GM12878 (cell line): ENCODE data around the gene SDF4. TPM values are rescaled to one million over a fixed set of nuclear protein-coding genes. Genes with fewer than 3 reads are reported as not detected.

ENCODE experiments used
- ATAC-seq: fragments of 200-7000 bp; cut with Tn5 transposase; 3 replicates; pipeline ENCODE4 v1.9.1; 2020; ENCODE audit warnings: mild to moderate bottlenecking, moderate library complexity
- BruUV-seq: library from RNA; stranded (reverse); fragments of 400-500 nt; replicated peaks from 2 replicates; lab custom pipeline; 2021; lab: Mats Ljungman, UMichigan
- CTCF ChIA-PET: fragments of 300-600 bp; sonication (Branson Sonifier 250); formaldehyde crosslinking; extraction: SDS; loops from one replicate; lab custom pipeline; 2021; ENCODE audit warnings: inconsistent platforms; lab: Yijun Ruan, JAX
- POLR2A ChIA-PET: fragments of 350-600 bp; formaldehyde crosslinking; extraction: SDS; loops from one replicate; lab custom pipeline; 2021; ENCODE audit warnings: inconsistent platforms; lab: Charles Lee
- RAD21 ChIA-PET: fragments of 300-600 bp; sonication (Branson Sonifier 250); formaldehyde crosslinking; loops from one replicate; lab custom pipeline; 2023; ENCODE audit warnings: antibody characterized with exemption; ENCODE audit not compliant: unreplicated experiment; lab: Charles Lee
- SMC1A ChIA-PET: fragments of 300-600 bp; sonication (Branson Sonifier 250); formaldehyde crosslinking; loops from one replicate; lab custom pipeline; 2023; ENCODE audit not compliant: unreplicated experiment, uncharacterized antibody; lab: Charles Lee
- DNase-seq: peaks from one replicate; pipeline ENCODE4 v3.0.0-alpha.2; 2011; ENCODE audit warnings: low read depth, low spot score
- FAIRE-seq: peaks from 3 replicates; lab custom pipeline; 2011; peaks lifted over from hg19 to GRCh38; lab: Jason Lieb, UNC
- H2AFZ ChIP-seq: 2 replicates; pipeline ENCODE4 v1.6.0; 2011; ENCODE audit warnings: low read depth, low read length, control low read depth; ENCODE audit not compliant: control insufficient read depth
- H3K27ac ChIP-seq: 2 replicates; pipeline ENCODE4 v1.5.1; 2011; ENCODE audit warnings: control low read depth; ENCODE audit not compliant: control insufficient read depth, insufficient read depth
- H3K27me3 ChIP-seq, 2 experiments: replicated peaks in 1 of 2; 2 replicates each; pipeline versions ENCODE4 v1.6.0 to v1.6.1; 2011; ENCODE audit warnings: low read length in 1 of 2; ENCODE audit not compliant: control insufficient read depth in 2 of 2, insufficient read depth in 2 of 2
- H3K36me3 ChIP-seq, 2 experiments: 2 replicates each; pipeline ENCODE4 v1.5.1; 2011; ENCODE audit warnings: low read length in 1 of 2; ENCODE audit not compliant: control insufficient read depth in 2 of 2, insufficient read depth in 2 of 2
- H3K4me1 ChIP-seq: 2 replicates; pipeline ENCODE4 v1.6.1; 2011; ENCODE audit warnings: mild to moderate bottlenecking, low read length, moderate library complexity, mixed read lengths; ENCODE audit not compliant: control insufficient read depth, insufficient read depth
- H3K4me2 ChIP-seq: 2 replicates; pipeline ENCODE4 v1.6.0; 2011; ENCODE audit warnings: control low read depth; ENCODE audit not compliant: control insufficient read depth, insufficient read depth
- H3K4me3 ChIP-seq: fragments of 200-600 bp; sonication (generic); 2 replicates; pipeline ENCODE4 v1.5.1; 2016
- H3K79me2 ChIP-seq: 2 replicates; pipeline ENCODE4 v1.6.0; 2011; ENCODE audit warnings: low read length; ENCODE audit not compliant: control insufficient read depth, insufficient read depth
- H3K9ac ChIP-seq: 2 replicates; pipeline ENCODE4 v1.8.0; 2011; ENCODE audit warnings: low read length, control low read depth, mixed read lengths; ENCODE audit not compliant: control insufficient read depth, insufficient read depth
- H3K9me3 ChIP-seq: replicated peaks from 3 replicates; pipeline ENCODE4 v1.5.1; 2011; ENCODE audit warnings: mild to moderate bottlenecking, low read length; ENCODE audit not compliant: control insufficient read depth, insufficient read depth
- H4K20me1 ChIP-seq: 2 replicates; pipeline ENCODE4 v1.6.0; 2011; ENCODE audit not compliant: control insufficient read depth, insufficient read depth
- DPF2 ChIP-seq: fragments of 450-650 bp; IDR thresholded peaks from 2 replicates; pipeline ENCODE4 v1.6.1; 2017; ENCODE audit warnings: mild to moderate bottlenecking
- EZH2 ChIP-seq: IDR thresholded peaks from 2 replicates; pipeline ENCODE4 v1.6.1; 2012; ENCODE audit warnings: low read depth, mild to moderate bottlenecking, control low read depth, inconsistent platforms, low read length, borderline replicate concordance; ENCODE audit not compliant: control insufficient read depth
- KDM1A ChIP-seq: fragments of 200-600 bp; sonication (generic); IDR thresholded peaks from 2 replicates; pipeline ENCODE4 v1.6.1; 2016; ENCODE audit warnings: borderline replicate concordance
- MTA2 ChIP-seq: fragments of 450-650 bp; IDR thresholded peaks from 2 replicates; pipeline ENCODE4 v1.6.1; 2016; ENCODE audit warnings: low read depth, mild to moderate bottlenecking, moderate library complexity
- PBX3 ChIP-seq: IDR thresholded peaks from 2 replicates; pipeline ENCODE4 v1.6.1; 2011; ENCODE audit warnings: mild to moderate bottlenecking, low read depth, low read length, moderate library complexity; ENCODE audit not compliant: insufficient replicate concordance
- SRF ChIP-seq, 2 experiments: IDR thresholded peaks; 2 replicates each; pipeline ENCODE4 v1.6.1; 2011; ENCODE audit warnings: low read depth in 2 of 2, low read length in 2 of 2, mild to moderate bottlenecking in 1 of 2, moderate library complexity in 1 of 2
- TBL1XR1 ChIP-seq: IDR thresholded peaks from 2 replicates; pipeline ENCODE4 v1.6.1; 2012; ENCODE audit warnings: low read depth, low read length, improper control_type of control experiment
- ZBED1 ChIP-seq: IDR thresholded peaks from 2 replicates; pipeline ENCODE4 v1.6.1; 2016; ENCODE audit warnings: borderline replicate concordance
- ZNF207 ChIP-seq: fragments of 450-650 bp; IDR thresholded peaks from 2 replicates; pipeline ENCODE4 v1.6.1; 2014; ENCODE audit warnings: antibody characterized with exemption, mild to moderate bottlenecking, borderline replicate concordance
- ZNF24 ChIP-seq: fragments of 450-650 bp; IDR thresholded peaks from 2 replicates; pipeline ENCODE4 v1.6.1; 2017; ENCODE audit warnings: antibody characterized with exemption, mild to moderate bottlenecking
- ZZZ3 ChIP-seq: IDR thresholded peaks from 2 replicates; pipeline ENCODE4 v1.6.1; 2011; ENCODE audit warnings: low read depth; ENCODE audit not compliant: control insufficient read depth, insufficient read length
- WGBS: methylation state at CpG from one replicate; pipeline ENCODE4 v1.1.6; 2016; ENCODE audit warnings: low lambda C conversion rate; ENCODE audit not compliant: insufficient replicate concordance, insufficient coverage; ENCODE audit errors: missing lambda C conversion rate; 5-methylcytosine and 5-hydroxymethylcytosine counted together
- in situ Hi-C: fragments of 300-500 bp; cut with MboI; formaldehyde crosslinking; loops from 9 replicates; pipeline ENCODE4 v1.14.3; 2018; ENCODE audit warnings: mixed read lengths
- intact Hi-C: fragments of 100-400 bp; cut with micrococcal nuclease; formaldehyde crosslinking; loops from one replicate; pipeline ENCODE4 v1.14.2; 2022; ENCODE audit not compliant: unreplicated experiment
- polyA plus RNA-seq, 11 experiments: library from polyadenylated mRNA; depleted of rRNA in 4 of 11; unstranded in 6 of 11; stranded (reverse) in 5 of 11; fragments of >200 nt; fragmentation: Nextera tagmentation in 4 of 11; fragmentation: Illumina TruSeq in 1 of 11; extraction: Ambion mirVana in 4 of 11; extraction: Trizol in 1 of 11; gene quantifications; 1 replicate in 1 of 11; 2 replicates in 10 of 11; pipeline versions ENCODE4 v1.2.1 to v1.2.3, GENCODE V29; 2011 to 2016; ENCODE audit warnings: inconsistent platforms in 2 of 11, missing spikeins in 2 of 11, low read depth in 1 of 11
- total RNA-seq, 4 experiments: library from RNA; depleted of rRNA in 3 of 4; stranded (reverse); fragments of >200 nt in 3 of 4; fragmentation: Illumina TruSeq in 1 of 4; extraction: Trizol in 1 of 4; gene quantifications; 2 replicates each; pipeline versions ENCODE4 v1.2.1 to v1.2.3, GENCODE V29; 2013 to 2021
- TF ChIP-seq, protein P1 (sequence below): fragments of 450-650 bp; conservative IDR thresholded peaks from 2 replicates; pipeline ENCODE4 v1.6.1; 2017; ENCODE audit warnings: mild to moderate bottlenecking, moderate library complexity
- TF ChIP-seq, protein P2 (sequence below): fragments of 450-650 bp; formaldehyde crosslinking; IDR thresholded peaks from 2 replicates; pipeline ENCODE4 v1.4.0; 2020; ENCODE audit warnings: mild to moderate bottlenecking, moderate library complexity

The SDF4 gene
- total and polyA plus RNA-seq, 10 of the 15 experiments (the other 5 are each of a cell fraction or from before 2014, with no cell fraction given): 0.44 to 97.2 (median 40.2) TPM

DNA sequence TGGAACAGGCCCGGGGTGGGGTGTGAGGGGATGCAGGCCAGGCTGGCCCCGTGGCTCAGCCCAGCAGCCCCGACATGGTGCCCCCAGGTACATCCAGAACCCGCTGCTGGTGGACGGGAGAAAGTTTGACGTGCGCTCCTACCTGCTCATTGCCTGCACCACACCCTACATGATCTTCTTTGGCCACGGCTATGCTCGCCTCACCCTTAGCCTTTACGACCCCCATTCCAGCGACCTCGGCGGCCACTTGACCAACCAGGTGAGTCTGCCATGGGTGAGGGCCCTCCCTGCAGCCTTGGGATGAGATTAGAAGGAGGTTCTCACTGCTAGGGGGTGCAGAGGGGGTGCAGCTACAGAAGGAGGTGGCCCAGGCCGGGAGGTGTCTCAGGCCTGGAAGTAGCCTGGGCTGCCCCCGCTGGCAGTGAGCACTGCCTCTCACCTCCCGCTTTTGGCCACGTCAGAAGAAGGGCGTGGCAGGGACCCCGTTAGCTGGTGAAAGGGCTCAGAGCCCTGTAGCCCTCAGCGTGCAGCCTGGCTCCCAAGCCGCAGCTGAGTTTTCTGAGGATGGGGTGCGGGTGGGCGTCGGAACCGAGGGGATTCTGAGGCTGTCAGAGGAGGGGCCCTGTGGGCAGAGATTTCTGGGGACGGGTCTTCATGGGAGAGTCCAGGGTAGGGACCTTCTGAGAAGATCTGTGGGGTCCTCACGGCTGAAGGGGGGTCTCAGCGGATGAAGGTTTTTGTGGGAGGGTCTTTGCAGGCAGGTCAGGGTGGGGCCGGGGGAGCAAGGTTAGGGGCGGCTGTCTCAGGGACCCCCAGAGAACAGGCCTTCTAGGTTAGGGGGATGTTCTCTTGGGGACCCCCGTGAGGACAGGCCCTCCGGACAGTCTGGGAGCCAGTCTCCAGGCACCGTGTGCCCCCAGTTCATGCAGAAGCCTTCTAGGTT is 47.7 kb downstream of the SDF4 start:
- Histone ChIP-seq H3K9me3 (no peaks in the 10 kb centered on the region), H3K4me2 (no peak overlapping the region), H3K4me3 (no peak overlapping the region), H3K9ac (no peak overlapping the region), H2AFZ (no peak overlapping the region), H3K27me3 (no peaks in the 10 kb centered on the region; a peak in 1 of 4 replicates), H3K4me1 (no peaks in the 10 kb centered on the region), H3K36me3 (no peaks in the 10 kb centered on the region), H4K20me1 (no peaks in the 10 kb centered on the region), H3K27ac (no peak overlapping the region), H3K79me2 (no peaks in the 10 kb centered on the region)
- FAIRE-seq (no peak), DNase-seq (no peak), ATAC-seq (no peak; the same call in 2 of the 3 replicates)
- CTCF ChIA-PET: no interaction called here
- SMC1A ChIA-PET: no interaction called here
- BruUV-seq: no TSS peak
- intact Hi-C loops: no loop called here
- 46% methylated on average over 24 of the region's 33 CpGs for WGBS
- POLR2A ChIA-PET: no interaction called here
- RAD21 ChIA-PET: no interaction called here
- in situ Hi-C loops: no loop called here
- TF ChIP-seq ZNF24 (no peak), ZBED1 (no peak), TBL1XR1 (no peak), SRF (IDR thresholded peaks at IDR 0.05; ENCODE audit: low read depth in 2 of 2, low read length in 2 of 2) (no peak), ZNF207 (no peak), ZZZ3 (no peak), MTA2 (no peak), PBX3 (no peak), KDM1A (no peak), DPF2 (no peak), EZH2 (no peak)
- TF ChIP-seq, protein P1, sequence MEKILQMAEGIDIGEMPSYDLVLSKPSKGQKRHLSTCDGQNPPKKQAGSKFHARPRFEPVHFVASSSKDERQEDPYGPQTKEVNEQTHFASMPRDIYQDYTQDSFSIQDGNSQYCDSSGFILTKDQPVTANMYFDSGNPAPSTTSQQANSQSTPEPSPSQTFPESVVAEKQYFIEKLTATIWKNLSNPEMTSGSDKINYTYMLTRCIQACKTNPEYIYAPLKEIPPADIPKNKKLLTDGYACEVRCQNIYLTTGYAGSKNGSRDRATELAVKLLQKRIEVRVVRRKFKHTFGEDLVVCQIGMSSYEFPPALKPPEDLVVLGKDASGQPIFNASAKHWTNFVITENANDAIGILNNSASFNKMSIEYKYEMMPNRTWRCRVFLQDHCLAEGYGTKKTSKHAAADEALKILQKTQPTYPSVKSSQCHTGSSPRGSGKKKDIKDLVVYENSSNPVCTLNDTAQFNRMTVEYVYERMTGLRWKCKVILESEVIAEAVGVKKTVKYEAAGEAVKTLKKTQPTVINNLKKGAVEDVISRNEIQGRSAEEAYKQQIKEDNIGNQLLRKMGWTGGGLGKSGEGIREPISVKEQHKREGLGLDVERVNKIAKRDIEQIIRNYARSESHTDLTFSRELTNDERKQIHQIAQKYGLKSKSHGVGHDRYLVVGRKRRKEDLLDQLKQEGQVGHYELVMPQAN: no peak
- TF ChIP-seq, protein P2, sequence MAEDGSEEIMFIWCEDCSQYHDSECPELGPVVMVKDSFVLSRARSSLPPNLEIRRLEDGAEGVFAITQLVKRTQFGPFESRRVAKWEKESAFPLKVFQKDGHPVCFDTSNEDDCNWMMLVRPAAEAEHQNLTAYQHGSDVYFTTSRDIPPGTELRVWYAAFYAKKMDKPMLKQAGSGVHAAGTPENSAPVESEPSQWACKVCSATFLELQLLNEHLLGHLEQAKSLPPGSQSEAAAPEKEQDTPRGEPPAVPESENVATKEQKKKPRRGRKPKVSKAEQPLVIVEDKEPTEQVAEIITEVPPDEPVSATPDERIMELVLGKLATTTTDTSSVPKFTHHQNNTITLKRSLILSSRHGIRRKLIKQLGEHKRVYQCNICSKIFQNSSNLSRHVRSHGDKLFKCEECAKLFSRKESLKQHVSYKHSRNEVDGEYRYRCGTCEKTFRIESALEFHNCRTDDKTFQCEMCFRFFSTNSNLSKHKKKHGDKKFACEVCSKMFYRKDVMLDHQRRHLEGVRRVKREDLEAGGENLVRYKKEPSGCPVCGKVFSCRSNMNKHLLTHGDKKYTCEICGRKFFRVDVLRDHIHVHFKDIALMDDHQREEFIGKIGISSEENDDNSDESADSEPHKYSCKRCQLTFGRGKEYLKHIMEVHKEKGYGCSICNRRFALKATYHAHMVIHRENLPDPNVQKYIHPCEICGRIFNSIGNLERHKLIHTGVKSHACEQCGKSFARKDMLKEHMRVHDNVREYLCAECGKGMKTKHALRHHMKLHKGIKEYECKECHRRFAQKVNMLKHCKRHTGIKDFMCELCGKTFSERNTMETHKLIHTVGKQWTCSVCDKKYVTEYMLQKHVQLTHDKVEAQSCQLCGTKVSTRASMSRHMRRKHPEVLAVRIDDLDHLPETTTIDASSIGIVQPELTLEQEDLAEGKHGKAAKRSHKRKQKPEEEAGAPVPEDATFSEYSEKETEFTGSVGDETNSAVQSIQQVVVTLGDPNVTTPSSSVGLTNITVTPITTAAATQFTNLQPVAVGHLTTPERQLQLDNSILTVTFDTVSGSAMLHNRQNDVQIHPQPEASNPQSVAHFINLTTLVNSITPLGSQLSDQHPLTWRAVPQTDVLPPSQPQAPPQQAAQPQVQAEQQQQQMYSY (CRISPR knock-in tag): no peak
